Cardiac muscle cell (in vitro differentiated cells and primary cell): Measurements from ENCODE around the gene CARD16. TPM values are rescaled to one million over a fixed set of nuclear protein-coding genes. Genes with fewer than 3 reads are reported as not detected.
"Not testable (repeated sequence)": the region's sequence is repeated elsewhere in the genome, so short reads cannot be mapped to it uniquely, and the experiment has no call there.

Source experiments
- DNase-seq, 2 donors: peaks; one replicate each; pipeline versions ENCODE4 v3.0.0 to v3.0.0-alpha.2; 2010 to 2017; ENCODE audit warnings: low read depth in 1 of 2, low spot score in 1 of 2
- H3K27ac ChIP-seq: fragments of 200-600 bp; sonication (generic); 2 replicates; pipeline ENCODE4 v1.5.1; 2016
- H3K27me3 ChIP-seq: fragments of 200-600 bp; sonication (generic); 2 replicates; pipeline ENCODE4 v1.6.0; 2016; ENCODE audit warnings: control low read depth
- H3K36me3 ChIP-seq: fragments of 200-600 bp; sonication (generic); 2 replicates; pipeline ENCODE4 v1.5.1; 2016; ENCODE audit warnings: control low read depth
- H3K4me1 ChIP-seq: fragments of 200-600 bp; sonication (generic); 2 replicates; pipeline ENCODE4 v1.8.1; 2017; ENCODE audit warnings: low read depth, mild to moderate bottlenecking, mixed run types
- H3K4me3 ChIP-seq: fragments of 200-600 bp; sonication (generic); 2 replicates; pipeline ENCODE4 v1.5.1; 2016; ENCODE audit warnings: mild to moderate bottlenecking
- H3K9me3 ChIP-seq: fragments of 200-600 bp; sonication (generic); 2 replicates; pipeline ENCODE4 v1.5.1; 2017; ENCODE audit warnings: low read depth, mild to moderate bottlenecking, control low read depth
- polyA plus RNA-seq: library from polyadenylated mRNA; unstranded; fragments of >200 nt; fragmentation: Nextera tagmentation; extraction: Ambion mirVana; gene quantifications from 2 replicates; pipeline ENCODE4 v1.2.1, GENCODE V29; 2016
- total RNA-seq: library from RNA; depleted of rRNA; stranded (reverse); fragments of >200 nt; gene quantifications from 2 replicates; pipeline ENCODE4 v1.2.3, GENCODE V29; 2016
- TF ChIP-seq, protein P1 (sequence below): IDR thresholded peaks from 2 replicates; pipeline ENCODE4 v1.5.1; 2012; ENCODE audit warnings: low read depth, mild to moderate bottlenecking, low read length

Gene CARD16
- total and polyA plus RNA-seq, 2 experiments from 2014 or later: not detected

- Histone ChIP-seq H3K27ac (no peak overlapping the region), H3K36me3 (no peaks in the 10 kb centered on the region), H3K27me3 (no peaks in the 10 kb centered on the region), H3K9me3 (no peaks in the 10 kb centered on the region), H3K4me3 (no peak overlapping the region), H3K4me1 (peaks cover 3% of the 10 kb centered on the region)
- DNase-seq: no peak
- TF ChIP-seq, protein P1, sequence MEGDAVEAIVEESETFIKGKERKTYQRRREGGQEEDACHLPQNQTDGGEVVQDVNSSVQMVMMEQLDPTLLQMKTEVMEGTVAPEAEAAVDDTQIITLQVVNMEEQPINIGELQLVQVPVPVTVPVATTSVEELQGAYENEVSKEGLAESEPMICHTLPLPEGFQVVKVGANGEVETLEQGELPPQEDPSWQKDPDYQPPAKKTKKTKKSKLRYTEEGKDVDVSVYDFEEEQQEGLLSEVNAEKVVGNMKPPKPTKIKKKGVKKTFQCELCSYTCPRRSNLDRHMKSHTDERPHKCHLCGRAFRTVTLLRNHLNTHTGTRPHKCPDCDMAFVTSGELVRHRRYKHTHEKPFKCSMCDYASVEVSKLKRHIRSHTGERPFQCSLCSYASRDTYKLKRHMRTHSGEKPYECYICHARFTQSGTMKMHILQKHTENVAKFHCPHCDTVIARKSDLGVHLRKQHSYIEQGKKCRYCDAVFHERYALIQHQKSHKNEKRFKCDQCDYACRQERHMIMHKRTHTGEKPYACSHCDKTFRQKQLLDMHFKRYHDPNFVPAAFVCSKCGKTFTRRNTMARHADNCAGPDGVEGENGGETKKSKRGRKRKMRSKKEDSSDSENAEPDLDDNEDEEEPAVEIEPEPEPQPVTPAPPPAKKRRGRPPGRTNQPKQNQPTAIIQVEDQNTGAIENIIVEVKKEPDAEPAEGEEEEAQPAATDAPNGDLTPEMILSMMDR: no peak
Measured at GRCh38 chr11:105074166-105074530, 29.0 kb upstream of the CARD16 start.

DNA sequence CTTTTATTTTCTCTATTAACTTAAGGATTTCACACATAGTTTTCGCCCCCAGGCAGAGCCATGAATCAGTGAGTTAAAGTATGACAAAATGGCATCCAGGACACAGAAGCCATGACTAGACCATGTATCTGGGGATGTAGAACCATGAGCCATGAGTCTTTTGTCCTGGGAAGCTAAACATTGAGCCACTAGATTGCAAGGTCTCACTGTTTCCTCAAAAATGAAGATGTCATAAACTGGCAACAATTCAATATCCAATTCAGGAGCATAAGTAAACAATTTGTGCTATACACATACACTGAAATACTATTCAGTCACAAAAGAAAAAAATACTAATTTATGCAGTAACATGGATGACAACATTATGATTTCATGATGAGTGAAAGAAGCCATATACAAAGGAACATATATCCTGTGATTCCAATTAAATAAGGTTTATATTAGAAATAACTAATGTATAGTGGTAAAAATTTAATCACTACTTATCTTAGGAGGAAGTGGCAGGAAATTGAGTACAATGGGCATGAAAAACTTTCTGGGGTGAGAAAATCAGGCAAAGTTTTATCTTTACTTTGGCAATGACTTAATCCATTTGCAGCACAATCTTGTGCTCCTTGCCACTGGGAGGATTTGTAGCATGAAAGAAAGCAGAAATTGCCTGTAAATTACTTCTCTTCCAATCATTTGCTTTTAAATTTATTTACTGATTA lies 28.5 kb upstream of the CARD16 start:
- H3K27ac ChIP-seq: no peak overlapping the region
- H3K27me3 ChIP-seq: no peaks in the 10 kb centered on the region
- DNase-seq: no peak
- no peaks in the 10 kb centered on the region for H3K36me3 ChIP-seq
- no peak overlapping the region for H3K4me3 ChIP-seq
- no peaks in the 10 kb centered on the region for H3K9me3 ChIP-seq
- TF ChIP-seq, protein P1: no peak
- peaks cover 3% of the 10 kb centered on the region for H3K4me1 ChIP-seq

DNA sequence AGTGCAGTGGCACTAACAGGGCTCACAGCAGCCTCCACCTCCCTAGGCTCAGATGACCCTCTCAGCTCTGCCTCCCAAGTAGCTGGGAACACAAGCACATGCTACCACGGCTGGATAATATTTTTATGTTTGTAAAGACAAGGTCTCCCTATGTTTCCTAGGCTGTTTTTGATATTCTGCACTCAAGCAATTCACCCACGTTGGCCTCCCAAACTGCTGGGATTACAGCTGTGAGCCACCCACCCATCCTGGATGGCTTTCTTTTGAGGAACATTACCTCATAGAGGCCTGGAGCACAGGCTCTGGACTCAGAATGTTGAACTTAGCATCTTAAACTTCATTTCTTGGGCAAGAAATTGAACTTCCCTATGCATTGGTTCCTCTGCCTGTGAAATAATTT lies 26.9 kb upstream of the CARD16 start:
- DNase-seq, H3K4me3 ChIP-seq, H3K9me3 ChIP-seq, H3K27me3 ChIP-seq, H3K36me3 ChIP-seq, H3K27ac ChIP-seq, H3K4me1 ChIP-seq: not testable (repeated sequence)

- no peak overlapping the region for H3K4me3 ChIP-seq
- peaks cover 3% of the 10 kb centered on the region for H3K4me1 ChIP-seq
- no peaks in the 10 kb centered on the region for H3K36me3 ChIP-seq
- DNase-seq: no peak
- no peaks in the 10 kb centered on the region for H3K9me3 ChIP-seq
- TF ChIP-seq, protein P1: no peak
- H3K27ac ChIP-seq: no peak overlapping the region
- H3K27me3 ChIP-seq: no peaks in the 10 kb centered on the region
Measured at GRCh38 chr11:105071089-105071732, 26.1 kb upstream of the CARD16 start.

DNA sequence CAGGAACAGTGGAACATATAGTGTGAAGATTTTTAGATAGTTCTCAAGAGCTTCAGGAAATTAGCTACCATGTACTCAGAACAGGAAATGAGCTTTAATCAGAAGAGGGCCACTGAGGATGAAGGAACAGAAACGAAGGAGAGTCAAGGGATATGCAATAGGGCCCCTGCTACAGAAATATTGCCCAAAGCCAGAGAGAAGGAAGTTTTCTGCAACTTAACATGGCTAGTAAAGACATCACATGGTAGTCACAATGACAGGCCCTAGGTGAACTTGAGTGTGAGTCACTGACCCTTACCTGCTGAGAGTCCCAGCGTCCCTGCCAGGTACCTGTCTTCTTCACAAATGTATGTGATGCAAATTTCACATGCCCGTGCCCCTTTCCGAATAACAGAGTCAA lies 25.2 kb upstream of the CARD16 start:
- TF ChIP-seq, protein P1: no peak
- no peak for DNase-seq
- no peak overlapping the region for H3K4me3 ChIP-seq
- H3K27me3 ChIP-seq: no peaks in the 10 kb centered on the region
- H3K4me1 ChIP-seq: peaks cover 3% of the 10 kb centered on the region
- H3K36me3 ChIP-seq: no peaks in the 10 kb centered on the region
- no peak overlapping the region for H3K27ac ChIP-seq
- no peaks in the 10 kb centered on the region for H3K9me3 ChIP-seq

DNA sequence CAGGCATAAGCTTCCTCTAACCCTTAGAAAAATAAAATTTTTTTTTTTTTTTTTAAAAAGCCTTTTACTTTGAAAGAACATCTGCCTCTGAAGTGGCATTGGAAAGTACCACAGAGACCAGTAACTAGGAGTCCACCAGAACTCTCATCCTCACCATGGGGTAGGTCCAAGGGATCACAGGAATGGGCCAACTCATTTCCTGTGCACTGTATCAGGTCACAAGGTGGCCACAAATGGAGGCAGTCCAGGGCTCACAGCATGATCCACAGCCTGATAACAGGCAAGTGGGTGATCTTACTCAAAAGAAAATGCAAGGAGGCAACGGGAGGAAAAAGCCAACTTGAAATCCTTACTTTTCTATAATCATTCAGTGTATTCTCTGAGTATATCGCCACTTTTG lies 24.6 kb upstream of the CARD16 start:
- H3K4me3 ChIP-seq, H3K36me3 ChIP-seq, H3K9me3 ChIP-seq, H3K27me3 ChIP-seq, DNase-seq, H3K4me1 ChIP-seq, H3K27ac ChIP-seq: not testable (repeated sequence)

DNA sequence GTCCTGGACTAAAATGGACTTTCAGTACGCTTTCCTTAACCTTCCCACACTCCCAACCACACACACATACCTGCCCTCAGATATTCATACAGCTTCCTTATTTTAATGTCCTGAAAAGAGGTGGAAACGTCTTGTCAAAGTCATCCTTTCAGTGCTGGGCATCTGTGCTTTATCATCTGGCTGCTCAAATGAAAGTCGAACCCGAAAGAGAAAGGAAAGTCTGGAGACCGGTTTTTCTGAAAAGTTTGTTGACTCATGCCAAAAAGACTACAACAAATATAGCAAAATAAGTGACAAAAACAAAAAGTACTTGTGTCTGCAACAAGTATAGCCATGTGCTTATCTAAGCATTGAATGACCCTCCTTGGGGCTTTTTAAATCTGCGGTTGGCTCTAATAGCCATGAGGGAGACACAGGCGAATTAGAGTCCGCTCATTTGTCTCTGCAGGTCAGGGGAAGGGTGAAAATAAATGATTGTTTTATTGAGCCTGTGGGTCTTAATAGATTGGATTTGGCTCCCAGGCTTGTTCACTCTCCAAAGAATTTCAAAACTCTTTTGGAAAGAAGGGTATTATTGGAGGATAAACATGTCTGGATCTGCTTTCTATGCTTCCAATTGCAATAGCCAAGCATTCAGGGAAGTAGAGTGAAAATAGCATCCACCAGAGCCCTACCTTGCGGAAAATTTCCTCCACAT lies 18.3 kb upstream of the CARD16 start:
- H3K4me1 ChIP-seq, H3K36me3 ChIP-seq, DNase-seq, H3K9me3 ChIP-seq, H3K27ac ChIP-seq, H3K4me3 ChIP-seq, H3K27me3 ChIP-seq: not testable (repeated sequence)
